DMS79 (cell line): ENCODE data around the gene GNAS.
"Not testable (repeated sequence)": the region's sequence is repeated elsewhere in the genome, so short reads cannot be mapped to it uniquely, and the experiment has no call there.

ENCODE experiments used
- DNase-seq: peaks from one replicate; lab custom pipeline; 2025; lab: John Stamatoyannopoulos, UW

The GNAS gene

DNA sequence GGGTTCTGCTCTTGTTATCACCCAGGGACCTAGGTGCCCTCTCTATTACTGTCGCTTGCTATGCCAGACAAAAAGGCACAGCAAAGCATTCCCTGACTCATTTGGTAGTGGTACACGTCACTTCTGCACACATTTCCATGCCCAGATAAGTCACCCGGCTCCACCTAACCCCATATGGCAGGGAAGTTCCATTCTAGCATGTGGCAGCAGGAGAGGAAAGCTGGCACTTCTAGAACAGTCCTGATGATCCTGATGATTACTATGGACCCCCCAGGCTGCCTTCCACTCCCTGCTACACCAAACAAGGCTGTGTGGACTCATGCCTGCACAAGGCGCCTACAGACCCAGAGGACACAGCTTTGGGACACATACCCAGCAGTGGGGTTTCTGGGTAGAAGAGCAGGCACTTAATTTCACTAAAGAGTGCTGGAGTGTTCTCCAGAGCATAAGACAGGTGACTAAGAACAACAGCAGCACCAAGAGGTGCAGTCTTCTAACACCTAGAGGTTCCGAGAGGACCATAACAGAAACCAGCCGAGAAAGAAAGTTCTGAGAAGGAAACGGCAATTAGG, 75.1 kb downstream of the GNAS start:
- no peak for DNase-seq

DNA sequence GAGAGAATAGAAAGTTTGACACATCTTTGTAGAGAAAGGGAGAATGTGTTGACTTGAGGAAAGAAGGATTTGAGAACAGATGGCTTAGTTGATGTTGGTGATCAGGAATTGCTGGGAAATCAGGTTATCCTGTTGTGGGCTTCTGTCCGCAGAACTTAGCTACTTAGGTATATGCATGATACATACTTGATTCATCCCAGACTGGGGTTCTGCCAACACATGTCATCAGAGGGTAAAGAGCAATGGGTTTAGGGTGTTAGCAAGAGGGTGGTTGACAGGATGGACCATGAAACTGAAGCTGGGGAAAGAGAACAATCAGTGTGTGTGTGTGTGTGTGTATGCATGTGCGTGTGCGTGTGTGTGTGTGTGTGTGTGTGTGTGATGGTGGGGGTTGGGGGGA, 78.0 kb downstream of the GNAS start:
- no peak for DNase-seq

DNA sequence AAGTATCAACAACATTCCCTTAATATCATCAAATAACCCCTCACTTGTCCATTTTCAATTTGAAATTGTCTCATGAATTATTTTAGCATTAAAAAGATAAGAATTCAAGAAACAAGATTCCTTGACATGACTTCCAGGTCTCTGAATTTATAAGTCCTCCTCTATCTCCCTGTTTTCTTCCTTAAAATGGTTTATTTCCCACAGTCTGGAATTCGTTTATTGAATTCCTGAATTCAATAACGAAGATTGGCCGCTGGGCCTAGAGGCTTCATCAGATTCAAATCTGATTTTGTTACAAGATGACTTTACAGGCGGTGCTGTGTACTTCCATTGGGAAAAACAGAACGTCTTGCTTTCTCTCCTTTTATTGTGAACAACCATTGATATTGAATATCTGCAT, 79.7 kb downstream of the GNAS start:
- DNase-seq: no peak

DNA sequence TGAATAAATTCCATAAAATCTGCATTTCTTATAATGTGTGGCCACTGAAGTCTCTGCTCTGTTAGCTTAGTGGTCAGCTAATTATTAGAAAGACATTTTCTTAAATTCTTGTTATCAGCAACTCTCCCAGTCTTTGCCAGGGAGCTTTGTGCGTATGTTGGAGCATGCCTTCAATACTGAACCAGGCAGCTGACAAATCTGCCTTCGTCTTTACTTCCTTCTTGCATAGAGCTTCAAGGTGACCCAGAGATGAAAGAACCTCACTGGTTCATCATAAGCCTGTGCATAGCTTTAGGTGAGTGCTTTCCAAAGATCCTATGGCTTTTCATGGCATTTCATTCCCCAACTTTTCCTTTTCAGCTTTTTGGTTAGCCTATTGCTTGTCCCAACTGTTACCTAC, 85.6 kb downstream of the GNAS start:
- no peak for DNase-seq

DNA sequence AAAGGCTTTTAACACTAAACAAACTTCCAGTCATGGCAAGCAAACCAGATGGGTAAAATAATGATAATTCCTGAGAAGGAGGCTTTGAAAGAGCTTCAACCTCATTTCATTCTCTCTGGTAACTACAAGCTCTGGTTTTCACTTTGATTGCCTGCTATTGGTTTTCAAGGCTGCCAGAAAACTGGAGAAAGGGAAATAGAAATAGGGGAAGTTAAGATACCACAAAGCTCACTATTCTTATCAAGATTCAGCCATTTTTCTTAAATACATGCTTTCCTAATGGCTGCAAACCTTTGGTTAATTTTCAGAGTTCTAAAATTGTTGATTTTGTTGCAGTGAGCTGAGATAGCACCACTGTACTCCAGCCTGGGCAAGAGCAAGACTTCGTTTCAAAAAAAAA, 86.0 kb downstream of the GNAS start:
- no peak for DNase-seq

GRCh38 chr20:58941471-58941870, 89.0 kb downstream of the GNAS start:
- DNase-seq: no peak

GRCh38 chr20:58942549-58942948, 90.0 kb downstream of the GNAS start:
- DNase-seq: no peak

GRCh38 chr20:58944610-58945009, 92.1 kb downstream of the GNAS start:
- DNase-seq: no peak

- no peak for DNase-seq
Measured at GRCh38 chr20:58945965-58946631, 93.6 kb downstream of the GNAS start.

GRCh38 chr20:58947797-58948388, 95.4 kb downstream of the GNAS start:
- DNase-seq: not testable (repeated sequence)

- DNase-seq: no peak
Measured at GRCh38 chr20:58950603-58951002, 98.1 kb downstream of the GNAS start.

DNA sequence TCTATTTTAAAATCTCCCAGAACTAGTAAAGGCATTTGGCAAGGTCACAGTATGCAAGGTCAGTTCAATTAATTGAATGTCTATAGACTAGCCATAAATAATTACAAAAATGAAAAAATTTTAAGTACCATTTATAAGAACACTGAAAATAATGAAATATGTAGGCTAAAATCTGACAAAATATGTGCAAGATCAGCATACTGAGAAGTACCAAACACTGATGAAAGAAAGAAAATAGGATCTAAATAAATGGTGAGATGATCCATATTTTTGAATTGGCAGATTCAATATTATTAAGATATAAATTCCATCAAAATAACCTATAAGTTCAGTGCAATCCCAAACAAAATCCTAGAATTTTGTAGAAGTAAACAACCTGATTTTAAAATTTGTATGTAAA, 100.5 kb downstream of the GNAS start:
- no peak for DNase-seq

- DNase-seq: no peak
Measured at GRCh38 chr20:58956078-58956477, 103.6 kb downstream of the GNAS start.

- DNase-seq: no peak
Measured at GRCh38 chr20:58959652-58960051, 107.1 kb downstream of the GNAS start.
